Naive thymus-derived CD8-positive, alpha-beta T cell (primary cell): ENCODE data around the gene GNMT. TPM values are rescaled to one million over a fixed set of nuclear protein-coding genes. Genes with fewer than 3 reads are reported as not detected.
"Not testable (repeated sequence)": the region's sequence is repeated elsewhere in the genome, so short reads cannot be mapped to it uniquely, and the experiment has no call there.

ENCODE experiments used
- ATAC-seq, 2 donors: fragments of 150-1000 bp; cut with Tn5 transposase in 1 of 2; sonication (Bioruptor Pico), chemical (Tn5 transposase) in 1 of 2; 1 replicate in 1 of 2; 2 replicates in 1 of 2; pipeline ENCODE4 v1.10.0; 2021; ENCODE audit warnings: mild to moderate bottlenecking in 2 of 2, moderate library complexity in 2 of 2
- POLR2A ChIA-PET: fragments of 350-600 bp; sonication (Branson Sonifier 250); formaldehyde crosslinking; loops from one replicate; lab custom pipeline; 2021; ENCODE audit warnings: antibody characterized with exemption; lab: Charles Lee
- DNase-seq, 10 donors: peaks; one replicate each; pipeline versions ENCODE4 v3.0.0 to v3.0.0-alpha.2; 2020 to 2022
- H3K27ac Mint-ChIP-seq, 10 donors: one replicate each; pipeline ENCODE4 v1.8.0; 2020 to 2022; ENCODE audit warnings: mild to moderate bottlenecking in 10 of 10, mixed read lengths in 10 of 10, moderate library complexity in 4 of 10, inconsistent platforms in 1 of 10
- H3K27me3 Mint-ChIP-seq, 5 donors: one replicate each; pipeline ENCODE4 v1.8.0; 2021 to 2022; ENCODE audit warnings: mixed read lengths in 5 of 5
- H3K36me3 Mint-ChIP-seq, 3 donors: one replicate each; pipeline ENCODE4 v1.8.0; 2020 to 2022; ENCODE audit warnings: mixed read lengths in 3 of 3, mild to moderate bottlenecking in 2 of 3, inconsistent platforms in 1 of 3
- H3K4me1 Mint-ChIP-seq, 4 donors: one replicate each; pipeline ENCODE4 v1.8.0; 2021 to 2022; ENCODE audit warnings: mixed read lengths in 4 of 4
- H3K4me3 Mint-ChIP-seq, 10 donors: one replicate each; pipeline ENCODE4 v1.8.0; 2020 to 2022; ENCODE audit warnings: mild to moderate bottlenecking in 10 of 10, mixed read lengths in 10 of 10, moderate library complexity in 6 of 10, inconsistent platforms in 1 of 10
- H3K9me3 Mint-ChIP-seq, 9 donors: one replicate each; pipeline ENCODE4 v1.8.0; 2020 to 2022; ENCODE audit warnings: mixed read lengths in 9 of 9, mild to moderate bottlenecking in 3 of 9, inconsistent platforms in 1 of 9, moderate library complexity in 1 of 9
- polyA plus RNA-seq, 3 donors: library from polyadenylated mRNA; unstranded; fragments of 300-500 nt; fragmentation: Illumina TruSeq; gene quantifications; one replicate each; pipeline ENCODE4 v1.2.3, GENCODE V29; 2021
- total RNA-seq, 8 experiments: library from RNA in 2 of 8; stranded (reverse) in 2 of 8; gene quantifications; one replicate each; pipeline ENCODE4 v1.2.3 and lab custom pipeline; 2021 to 2026

GNMT gene
- total and polyA plus RNA-seq, 5 experiments from 2014 or later = 0.19 to 2.1 (median 1.1) TPM; not detected in 1

DNA sequence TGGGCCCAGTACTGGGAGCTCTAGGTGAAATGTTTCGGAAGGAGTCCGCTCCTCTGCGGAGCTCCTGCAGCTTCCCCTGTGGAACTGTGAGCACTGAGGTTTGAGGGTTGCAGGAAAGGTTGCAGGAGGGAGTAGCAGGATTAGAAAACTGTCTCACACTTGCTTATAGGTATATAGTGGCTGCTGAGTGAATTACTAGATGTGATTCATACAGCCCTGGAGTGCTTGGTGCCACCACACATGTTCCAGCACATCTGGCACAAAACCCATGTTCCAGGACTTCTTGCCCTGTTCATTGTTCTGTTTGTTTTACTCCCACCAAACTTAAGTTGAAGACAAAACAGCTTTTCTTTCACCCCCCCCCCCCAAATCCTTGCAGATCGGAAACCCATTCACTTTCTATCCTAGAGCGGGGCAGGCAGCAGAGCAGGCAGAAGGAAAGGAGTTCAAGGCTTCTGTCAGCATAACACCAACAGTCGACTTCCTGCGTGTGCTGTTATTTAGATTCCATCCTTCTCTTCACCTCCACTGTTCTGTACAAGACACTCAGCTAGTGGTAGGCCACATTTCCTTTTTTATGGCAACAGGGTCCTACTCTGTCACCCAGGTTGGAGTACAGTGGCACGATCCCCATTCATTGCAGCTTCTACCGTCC, 19.1 kb downstream of the GNMT start:
- POLR2A ChIA-PET = interaction anchor here (0.7 to 4.2 kb wide), 31 partner anchors 9 to 537 kb away, joined by 3 to 144 read pairs (median 5); partner anchors contain the start of genes BICRAL, CNPY3, CUL7 and GNMT
- H3K9me3 Mint-ChIP-seq = no peaks in the 10 kb centered on the region
- H3K36me3 Mint-ChIP-seq = peaks cover 0 to 6% (median 0%) of the 10 kb centered on the region in 3 donors
- DNase-seq = peak in 3 of 10 donors; percentile 5 to 19 (median 13)
- ATAC-seq = peak; percentile 6 to 12
- H3K27ac Mint-ChIP-seq = peak overlapping the region; percentile 96 to 100 (median 98)
- H3K4me3 Mint-ChIP-seq = peak overlapping the region; percentile 85 to 97 (median 94)
- no peaks in the 10 kb centered on the region for H3K27me3 Mint-ChIP-seq
- H3K4me1 Mint-ChIP-seq = peaks cover 17 to 57% (median 50%) of the 10 kb centered on the region in 4 donors

GRCh38 chr6:42981836-42982235, 21.3 kb downstream of the GNMT start:
- Mint-ChIP-seq H3K9me3 (no peaks in the 10 kb centered on the region), H3K4me1 (peaks cover 30 to 64% (median 56%) of the 10 kb centered on the region in 4 donors), H3K36me3 (peaks cover 0 to 2% (median 0%) of the 10 kb centered on the region in 3 donors), H3K4me3 (peak overlapping the region in 7 of 10 donors; percentile 1 to 55 (median 28)), H3K27me3 (no peaks in the 10 kb centered on the region), H3K27ac (peak overlapping the region; percentile 3 to 88 (median 80))
- POLR2A ChIA-PET = interaction anchor here (1.4 kb wide), 1 partner anchor 9 kb away, joined by 3 read pairs; no protein-coding TSS in a partner anchor
- no peak for DNase-seq
- no peak for ATAC-seq

DNA sequence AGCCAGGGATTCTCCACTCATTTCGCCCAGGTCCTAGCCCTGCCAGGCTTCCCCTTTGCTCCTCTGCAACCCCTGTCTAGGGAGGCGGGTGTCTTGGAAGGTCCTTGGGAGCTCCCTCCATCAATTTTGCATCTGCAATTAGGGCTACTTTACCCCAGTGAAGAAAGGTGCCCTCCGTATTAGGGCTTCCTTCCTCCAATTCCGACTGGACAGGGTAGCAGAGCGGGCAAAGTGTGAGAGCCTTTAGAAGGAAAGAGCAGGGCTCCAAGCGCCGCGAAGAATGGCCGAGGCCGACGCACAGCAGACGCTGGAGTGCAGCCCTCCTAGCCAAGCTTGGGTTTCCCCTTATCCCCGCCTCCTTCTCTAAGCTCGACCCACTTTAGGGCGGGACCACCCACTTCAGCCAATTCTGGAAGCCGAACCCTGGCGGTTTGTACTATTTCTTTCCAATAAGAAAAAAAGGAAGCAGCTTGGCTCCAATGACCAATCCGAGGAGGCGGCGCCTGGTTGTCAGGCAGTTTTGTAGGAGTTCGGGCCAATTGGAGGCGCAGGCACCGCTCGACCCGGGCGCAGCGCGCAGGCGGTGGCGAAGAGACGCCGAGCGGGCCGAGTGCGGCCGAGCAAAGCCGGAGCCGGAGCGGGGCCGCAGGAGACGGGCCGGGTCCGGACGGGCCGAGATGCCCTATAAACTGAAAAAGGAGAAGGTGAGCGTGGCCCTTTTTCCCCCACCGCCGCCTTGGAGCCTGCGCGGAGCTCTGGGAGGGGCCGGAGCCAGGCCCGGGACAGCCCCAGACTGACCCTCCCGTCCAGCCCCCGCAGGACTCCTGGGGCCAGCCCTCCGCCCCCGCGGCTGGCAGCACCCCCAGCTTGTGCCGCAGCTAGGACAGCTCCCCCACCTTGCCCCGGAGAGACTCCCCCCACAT, 23.7 kb downstream of the GNMT start, which contains the start of gene PPP2R5D:
PPP2R5D (plus strand) TSS at position 570 of the 923 bp plus-strand sequence; CDS start at position 678, 108 bp downstream.
- ATAC-seq (peak; percentile 93), DNase-seq (peak; percentile 86 to 99 (median 97))
- Mint-ChIP-seq H3K4me1 (peaks cover 40 to 66% (median 62%) of the 10 kb centered on the region in 4 donors), H3K27me3 (no peaks in the 10 kb centered on the region), H3K9me3 (no peaks in the 10 kb centered on the region), H3K27ac (peak within 1 kb of the TSS; percentile 96 to 99 (median 97)), H3K4me3 (peak within 1 kb of the TSS; percentile 91 to 99 (median 94)), H3K36me3 (peaks cover 0 to 15% (median under 1%) of the 10 kb centered on the region in 3 donors)
- POLR2A ChIA-PET = interaction anchor here (0.5 to 3.8 kb wide), 35 partner anchors 9 to 1197 kb away, joined by 3 to 72 read pairs (median 5); partner anchors contain the start of genes BICRAL, CNPY3, CUL7 and GNMT

DNA sequence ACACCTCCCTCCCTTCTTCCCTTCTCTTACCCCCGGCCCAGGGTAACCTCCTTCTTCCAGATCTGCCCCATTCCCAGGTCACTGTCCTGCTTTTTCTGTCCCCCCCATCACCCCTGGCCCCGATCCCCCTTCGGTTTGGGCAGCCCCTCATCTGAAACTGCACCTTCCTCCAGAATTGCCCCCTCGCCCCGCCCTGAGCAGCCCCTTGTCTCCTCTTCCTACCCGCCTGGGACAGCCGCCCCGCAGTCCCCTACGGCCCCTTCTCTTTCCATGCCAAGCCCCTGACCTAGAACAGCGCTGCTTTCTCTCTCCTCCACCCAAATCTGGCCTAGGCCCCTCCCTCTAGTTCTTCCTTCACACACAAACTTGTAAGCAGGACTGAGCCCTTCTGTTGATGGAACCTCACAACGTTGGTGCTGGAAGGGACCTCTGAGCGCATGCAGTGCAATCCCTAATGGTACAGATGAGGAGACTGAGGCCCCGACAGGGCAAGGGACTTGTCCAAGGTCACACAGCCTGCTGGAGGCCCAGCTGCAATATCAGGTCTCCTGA, 24.4 kb downstream of the GNMT start:
- no peaks in the 10 kb centered on the region for H3K27me3 Mint-ChIP-seq
- H3K9me3 Mint-ChIP-seq = no peaks in the 10 kb centered on the region
- peak in 3 of 10 donors; percentile 8 to 21 (median 15) for DNase-seq
- peak overlapping the region; percentile 91 to 99 (median 94) for H3K4me3 Mint-ChIP-seq
- ATAC-seq = no peak
- peaks cover 35 to 63% (median 55%) of the 10 kb centered on the region in 4 donors for H3K4me1 Mint-ChIP-seq
- POLR2A ChIA-PET = interaction anchor here (1.0 to 3.8 kb wide), 24 partner anchors 8 to 1198 kb away, joined by 3 to 72 read pairs (median 7); partner anchors contain the start of genes BICRAL, CNPY3, CUL7 and GNMT
- peak overlapping the region; percentile 79 to 99 (median 92) for H3K27ac Mint-ChIP-seq
- H3K36me3 Mint-ChIP-seq = peaks cover 0 to 22% (median 2%) of the 10 kb centered on the region in 3 donors

DNA sequence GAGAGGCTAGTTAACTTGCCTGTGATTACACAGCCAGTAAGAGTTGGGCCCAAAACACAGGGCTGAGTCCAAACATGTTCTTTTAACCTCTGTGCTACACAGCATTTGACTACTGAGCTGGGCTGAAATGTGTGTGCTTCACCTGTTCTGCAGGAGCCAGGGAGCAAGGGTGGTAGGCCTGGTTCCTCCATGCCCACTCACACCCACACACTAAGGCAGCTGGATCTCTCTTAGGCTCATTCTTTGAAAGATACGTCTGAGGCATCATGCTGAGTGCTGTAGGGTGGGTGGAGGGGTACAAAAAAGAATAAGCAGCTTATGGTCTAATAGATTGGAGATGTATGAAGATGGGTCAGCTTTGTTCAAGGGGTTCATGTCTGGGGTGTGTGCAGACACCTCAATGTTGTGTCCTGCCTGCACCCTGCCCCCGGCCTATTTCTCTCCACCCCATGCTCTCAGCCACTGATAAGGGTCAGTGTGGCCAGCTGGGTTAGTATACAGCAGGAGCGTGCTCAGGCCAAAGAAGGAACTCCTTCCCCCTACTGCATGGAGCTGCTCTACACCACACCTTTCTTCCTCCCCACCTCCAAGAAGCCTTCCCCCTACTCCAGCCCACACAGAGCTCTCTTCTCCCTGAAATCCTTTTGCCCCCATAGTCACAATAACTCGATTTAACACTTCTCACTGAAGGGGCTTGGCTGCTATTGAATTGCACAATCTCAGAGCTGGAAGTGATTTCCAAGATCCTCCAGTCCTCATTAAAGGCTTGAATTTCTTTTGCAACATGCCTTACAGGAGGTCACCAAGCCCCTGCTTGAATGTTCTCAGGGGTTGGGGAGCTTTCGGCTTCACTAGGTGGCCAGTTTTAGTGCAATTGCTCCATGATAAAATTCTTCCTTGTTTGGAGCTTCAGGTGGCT, 27.2 kb downstream of the GNMT start:
- peak overlapping the region in 3 of 10 donors; percentile 23 to 99 (median 94) for H3K4me3 Mint-ChIP-seq
- peaks cover 38 to 59% (median 50%) of the 10 kb centered on the region in 4 donors for H3K4me1 Mint-ChIP-seq
- DNase-seq (no peak), ATAC-seq (no peak)
- POLR2A ChIA-PET = interaction anchor here (1.6 to 4.4 kb wide), 3 partner anchors 9 to 58 kb away, joined by 6 to 28 read pairs (median 11); partner anchors contain the start of genes CNPY3 and PEX6
- H3K27ac Mint-ChIP-seq = peak overlapping the region in 6 of 10 donors; percentile 7 to 91 (median 42)
- no peaks in the 10 kb centered on the region for H3K27me3 Mint-ChIP-seq
- peaks cover 0 to 43% (median 2%) of the 10 kb centered on the region in 3 donors for H3K36me3 Mint-ChIP-seq
- H3K9me3 Mint-ChIP-seq = no peaks in the 10 kb centered on the region

DNA sequence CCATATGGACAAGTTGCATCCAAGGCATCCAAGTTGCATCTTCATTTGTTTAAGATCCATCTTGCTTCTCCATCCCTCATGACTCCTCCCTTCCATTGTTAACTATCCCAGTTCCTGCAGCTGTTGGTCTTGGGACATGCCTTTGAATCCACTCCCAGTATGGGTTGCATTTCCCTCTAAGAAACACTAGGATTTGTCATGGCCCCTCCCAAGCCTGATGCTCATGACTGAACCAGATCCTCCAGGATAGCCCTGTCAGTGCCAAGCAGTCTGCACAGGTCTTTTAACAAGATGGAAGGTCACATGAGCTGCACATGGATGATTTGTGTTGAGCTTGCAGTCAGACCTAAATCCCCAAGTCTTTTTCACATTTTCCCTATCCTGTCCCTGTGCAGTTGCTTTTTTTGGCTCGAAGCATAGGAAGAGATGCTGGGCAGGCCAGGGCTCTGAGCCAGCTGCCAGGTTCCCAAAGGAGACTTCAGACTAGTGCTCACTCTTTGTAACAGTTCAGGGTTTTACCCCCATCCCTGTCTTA, 28.0 kb downstream of the GNMT start:
- H3K27ac Mint-ChIP-seq = peak overlapping the region in 5 of 10 donors; percentile 7 to 61 (median 31)
- no peaks in the 10 kb centered on the region for H3K9me3 Mint-ChIP-seq
- POLR2A ChIA-PET = interaction anchor here (1.6 to 4.4 kb wide), 3 partner anchors 9 to 59 kb away, joined by 6 to 28 read pairs (median 11); partner anchors contain the start of genes CNPY3 and PEX6
- ATAC-seq = no peak
- no peaks in the 10 kb centered on the region for H3K27me3 Mint-ChIP-seq
- DNase-seq = no peak
- H3K4me3 Mint-ChIP-seq = no peak overlapping the region
- H3K4me1 Mint-ChIP-seq = peaks cover 38 to 59% (median 52%) of the 10 kb centered on the region in 4 donors
- peaks cover 0 to 47% (median 2%) of the 10 kb centered on the region in 3 donors for H3K36me3 Mint-ChIP-seq

GRCh38 chr6:42989923-42990322, 29.4 kb downstream of the GNMT start:
- H3K9me3 Mint-ChIP-seq = no peaks in the 10 kb centered on the region
- H3K4me1 Mint-ChIP-seq = peaks cover 33 to 54% (median 47%) of the 10 kb centered on the region in 4 donors
- peaks cover 0 to 49% (median 2%) of the 10 kb centered on the region in 3 donors for H3K36me3 Mint-ChIP-seq
- POLR2A ChIA-PET = interaction anchor here (1.0 to 4.4 kb wide), 2 partner anchors 11 to 24 kb away, joined by 4 to 28 read pairs; partner anchors contain the start of genes KLHDC3 and PEX6
- H3K4me3 Mint-ChIP-seq = no peak overlapping the region
- H3K27me3 Mint-ChIP-seq = no peaks in the 10 kb centered on the region
- ATAC-seq (no peak), DNase-seq (no peak)
- H3K27ac Mint-ChIP-seq = peak overlapping the region in 2 of 10 donors; percentile 27 to 64

GRCh38 chr6:42993445-42993844, 32.9 kb downstream of the GNMT start:
- H3K4me1 Mint-ChIP-seq = peaks cover 6 to 22% (median 13%) of the 10 kb centered on the region in 4 donors
- no peaks in the 10 kb centered on the region for H3K9me3 Mint-ChIP-seq
- POLR2A ChIA-PET = interaction anchor here (0.6 to 1.6 kb wide), 3 partner anchors 9 to 76 kb away, joined by 4 read pairs; partner anchors contain the start of genes CNPY3 and PPP2R5D
- DNase-seq (no peak), ATAC-seq (no peak)
- no peak overlapping the region for H3K4me3 Mint-ChIP-seq
- H3K27me3 Mint-ChIP-seq = no peaks in the 10 kb centered on the region
- H3K36me3 Mint-ChIP-seq = peaks cover 0 to 42% (median 2%) of the 10 kb centered on the region in 3 donors
- H3K27ac Mint-ChIP-seq = peak overlapping the region in 2 of 10 donors; percentile 26 to 37

- no peak for DNase-seq
- Mint-ChIP-seq H3K4me3 (no peak overlapping the region), H3K36me3 (peaks cover 0 to 17% (median 0%) of the 10 kb centered on the region in 3 donors), H3K27ac (peak overlapping the region in 3 of 10 donors; percentile 3 to 82 (median 82)), H3K4me1 (peaks cover 0 to 12% (median 7%) of the 10 kb centered on the region in 4 donors), H3K27me3 (no peaks in the 10 kb centered on the region), H3K9me3 (no peaks in the 10 kb centered on the region)
- POLR2A ChIA-PET = interaction anchor here (0.6 to 2.4 kb wide), 5 partner anchors 11 to 57 kb away, joined by 3 to 7 read pairs (median 5); partner anchors contain the start of genes CUL7, PEX6 and PPP2R5D
- ATAC-seq = no peak
Observed at GRCh38 chr6:42996513-42996912, 36.0 kb downstream of the GNMT start.

GRCh38 chr6:42998205-42998604, 37.7 kb downstream of the GNMT start:
- H3K4me3 Mint-ChIP-seq, ATAC-seq: not testable (repeated sequence)
- peak overlapping the region in 1 of 10 donors; percentile 60 for H3K27ac Mint-ChIP-seq

More at GRCh38 chr6:42998205-42998604, 37.7 kb downstream of the GNMT start:
- peaks cover 3 to 12% (median 7%) of the 10 kb centered on the region in 4 donors for H3K4me1 Mint-ChIP-seq
- POLR2A ChIA-PET, H3K36me3 Mint-ChIP-seq, DNase-seq, H3K27me3 Mint-ChIP-seq, H3K9me3 Mint-ChIP-seq: not testable (repeated sequence)
